Measurements from ENCODE around the gene YY1. TPM values are rescaled to one million over a fixed set of nuclear protein-coding genes. Genes with fewer than 3 reads are reported as not detected.

YY1 gene
- total and polyA plus RNA-seq, 4 experiments from 2014 or later, result 8.9 to 90.3 (median 54.5) TPM

GRCh38 chr14:100252684-100253083 is 13.7 kb downstream of the YY1 start:
- Mint-ChIP-seq H3K27me3 (no peaks in the 10 kb centered on the region), H3K9me3 (no peaks in the 10 kb centered on the region), H3K4me3 (peak overlapping the region in 4 of 8 donors; percentile 20 to 62 (median 39)), H3K36me3 (peaks cover 4 to 13% of the 10 kb centered on the region in 2 donors), H3K27ac (peak overlapping the region in 5 of 7 donors; percentile 4 to 88 (median 54)), H3K4me1 (peaks cover 60 to 84% (median 72%) of the 10 kb centered on the region in 4 donors)
- H3K36me3 ChIP-seq (ENCODE audit: insufficient read depth, low read length), result no peaks in the 10 kb centered on the region
- H3K4me3 ChIP-seq (ENCODE audit: low read length in 2 of 2), result no peak overlapping the region
- H3K27ac ChIP-seq (ENCODE audit: low read depth, low read length), result no peak overlapping the region
- no peaks in the 10 kb centered on the region for H3K9me3 ChIP-seq (ENCODE audit: control insufficient read depth in 1 of 2, low read length in 2 of 2)
- ChIA-PET CTCF (ENCODE audit: partially characterized antibody) (interaction anchor here (0.6 to 1.2 kb wide), 2 partner anchors 11 to 18 kb away, joined by 3 read pairs; no protein-coding TSS in a partner anchor), POLR2A (ENCODE audit: partially characterized antibody) (interaction anchor here (0.7 to 1.1 kb wide), 2 partner anchors 21 to 38 kb away, joined by 3 to 5 read pairs; no protein-coding TSS in a partner anchor)
- H3K27me3 ChIP-seq (ENCODE audit: insufficient read depth, low read length), result no peaks in the 10 kb centered on the region
- intact Hi-C loops (cut with micrococcal nuclease), result no loop called here
- peaks cover 89% of the 10 kb centered on the region for H3K4me1 ChIP-seq (ENCODE audit: insufficient read depth, low read length)
- DNase-seq, result no peak

- H3K36me3 ChIP-seq (ENCODE audit: insufficient read depth, low read length), result no peaks in the 10 kb centered on the region
- H3K27me3 Mint-ChIP-seq, result no peaks in the 10 kb centered on the region
- intact Hi-C loops (cut with micrococcal nuclease), result no loop called here
- no peak for DNase-seq
- H3K9me3 Mint-ChIP-seq, result no peaks in the 10 kb centered on the region
- POLR2A ChIA-PET (ENCODE audit: partially characterized antibody), result no interaction called here
- H3K9me3 ChIP-seq (ENCODE audit: control insufficient read depth in 1 of 2, low read length in 2 of 2), result no peaks in the 10 kb centered on the region
- H3K4me3 Mint-ChIP-seq, result peak overlapping the region in 6 of 8 donors; percentile 6 to 67 (median 51)
- CTCF ChIA-PET (ENCODE audit: partially characterized antibody), result interaction anchor here (1.0 to 1.6 kb wide), 2 partner anchors 10 to 274 kb away, joined by 3 to 8 read pairs; no protein-coding TSS in a partner anchor
- no peak overlapping the region for H3K27ac ChIP-seq (ENCODE audit: low read depth, low read length)
- H3K4me1 ChIP-seq (ENCODE audit: insufficient read depth, low read length), result peaks cover 88% of the 10 kb centered on the region
- no peaks in the 10 kb centered on the region for H3K27me3 ChIP-seq (ENCODE audit: insufficient read depth, low read length)
- H3K36me3 Mint-ChIP-seq, result peaks cover 2 to 4% of the 10 kb centered on the region in 2 donors
- H3K4me3 ChIP-seq (ENCODE audit: low read length in 2 of 2), result no peak overlapping the region
- peaks cover 65 to 91% (median 77%) of the 10 kb centered on the region in 4 donors for H3K4me1 Mint-ChIP-seq
- peak overlapping the region; percentile 17 to 74 (median 26) for H3K27ac Mint-ChIP-seq
Measured at GRCh38 chr14:100256339-100256895, 17.5 kb downstream of the YY1 start.

GRCh38 chr14:100261621-100262020 is 22.7 kb downstream of the YY1 start:
- intact Hi-C loops (cut with micrococcal nuclease), result no loop called here
- Mint-ChIP-seq H3K36me3 (peaks cover 20 to 41% of the 10 kb centered on the region in 2 donors), H3K4me3 (peak overlapping the region in 7 of 8 donors; percentile 5 to 79 (median 52)), H3K9me3 (no peaks in the 10 kb centered on the region), H3K27ac (peak overlapping the region; percentile 1 to 96 (median 70)), H3K27me3 (no peaks in the 10 kb centered on the region), H3K4me1 (peaks cover 59 to 92% (median 77%) of the 10 kb centered on the region in 4 donors)
- H3K27ac ChIP-seq (ENCODE audit: low read depth, low read length), result no peak overlapping the region
- H3K27me3 ChIP-seq (ENCODE audit: insufficient read depth, low read length), result no peaks in the 10 kb centered on the region
- POLR2A ChIA-PET (ENCODE audit: partially characterized antibody), result interaction anchor here (0.6 kb wide), 1 partner anchor 17 kb away, joined by 3 read pairs; no protein-coding TSS in a partner anchor
- CTCF ChIA-PET (ENCODE audit: partially characterized antibody), result interaction anchor here (0.8 to 1.9 kb wide), 6 partner anchors 8 to 69 kb away, joined by 3 to 8 read pairs (median 5); no protein-coding TSS in a partner anchor
- H3K9me3 ChIP-seq (ENCODE audit: control insufficient read depth in 1 of 2, low read length in 2 of 2), result no peaks in the 10 kb centered on the region
- peaks cover 81% of the 10 kb centered on the region for H3K4me1 ChIP-seq (ENCODE audit: insufficient read depth, low read length)
- no peak overlapping the region for H3K4me3 ChIP-seq (ENCODE audit: low read length in 2 of 2)
- no peak for DNase-seq
- no peaks in the 10 kb centered on the region for H3K36me3 ChIP-seq (ENCODE audit: insufficient read depth, low read length)

- POLR2A ChIA-PET (ENCODE audit: partially characterized antibody), result no interaction called here
Measured at GRCh38 chr14:100262545-100262944, 23.6 kb downstream of the YY1 start.

GRCh38 chr14:100263141-100263540 is 24.2 kb downstream of the YY1 start:
- Mint-ChIP-seq H3K4me3 (peak overlapping the region in 1 of 8 donors; percentile 20), H3K36me3 (peaks cover 24 to 53% of the 10 kb centered on the region in 2 donors), H3K27ac (peak overlapping the region in 5 of 7 donors; percentile 15 to 68 (median 24)), H3K9me3 (no peaks in the 10 kb centered on the region), H3K4me1 (peaks cover 53 to 92% (median 77%) of the 10 kb centered on the region in 4 donors), H3K27me3 (no peaks in the 10 kb centered on the region)
- Histone ChIP-seq H3K9me3 (ENCODE audit: control insufficient read depth in 1 of 2, low read length in 2 of 2) (no peaks in the 10 kb centered on the region), H3K27ac (ENCODE audit: low read depth, low read length) (no peak overlapping the region), H3K36me3 (ENCODE audit: insufficient read depth, low read length) (no peaks in the 10 kb centered on the region), H3K4me1 (ENCODE audit: insufficient read depth, low read length) (peaks cover 78% of the 10 kb centered on the region), H3K4me3 (ENCODE audit: low read length in 2 of 2) (no peak overlapping the region), H3K27me3 (ENCODE audit: insufficient read depth, low read length) (no peaks in the 10 kb centered on the region)
- intact Hi-C loops (cut with micrococcal nuclease), result no loop called here
- DNase-seq, result no peak
- ChIA-PET CTCF (ENCODE audit: partially characterized antibody) (interaction anchor here (0.8 to 2.1 kb wide), 4 partner anchors 16 to 213 kb away, joined by 3 to 6 read pairs (median 4); no protein-coding TSS in a partner anchor), POLR2A (ENCODE audit: partially characterized antibody) (no interaction called here)

More at GRCh38 chr14:100262545-100262944, 23.6 kb downstream of the YY1 start:
- Histone ChIP-seq H3K27ac (ENCODE audit: low read depth, low read length) (no peak overlapping the region), H3K9me3 (ENCODE audit: control insufficient read depth in 1 of 2, low read length in 2 of 2) (no peaks in the 10 kb centered on the region), H3K4me1 (ENCODE audit: insufficient read depth, low read length) (peaks cover 79% of the 10 kb centered on the region), H3K36me3 (ENCODE audit: insufficient read depth, low read length) (no peaks in the 10 kb centered on the region), H3K4me3 (ENCODE audit: low read length in 2 of 2) (no peak overlapping the region), H3K27me3 (ENCODE audit: insufficient read depth, low read length) (no peaks in the 10 kb centered on the region)
- Mint-ChIP-seq H3K4me3 (peak overlapping the region in 3 of 8 donors; percentile 20 to 62 (median 36)), H3K27ac (peak overlapping the region in 6 of 7 donors; percentile 16 to 79 (median 52)), H3K9me3 (no peaks in the 10 kb centered on the region), H3K4me1 (peaks cover 55 to 92% (median 77%) of the 10 kb centered on the region in 4 donors), H3K27me3 (no peaks in the 10 kb centered on the region), H3K36me3 (peaks cover 24 to 48% of the 10 kb centered on the region in 2 donors)
- intact Hi-C loops (cut with micrococcal nuclease), result no loop called here
- DNase-seq, result no peak
- CTCF ChIA-PET (ENCODE audit: partially characterized antibody), result interaction anchor here (0.6 to 2.1 kb wide), 6 partner anchors 8 to 70 kb away, joined by 3 to 8 read pairs (median 6); no protein-coding TSS in a partner anchor

GRCh38 chr14:100267990-100268389 is 29.0 kb downstream of the YY1 start:
- Histone ChIP-seq H3K9me3 (ENCODE audit: control insufficient read depth in 1 of 2, low read length in 2 of 2) (no peaks in the 10 kb centered on the region), H3K4me3 (ENCODE audit: low read length in 2 of 2) (no peak overlapping the region), H3K27me3 (ENCODE audit: insufficient read depth, low read length) (no peaks in the 10 kb centered on the region), H3K36me3 (ENCODE audit: insufficient read depth, low read length) (no peaks in the 10 kb centered on the region), H3K4me1 (ENCODE audit: insufficient read depth, low read length) (peaks cover 57% of the 10 kb centered on the region), H3K27ac (ENCODE audit: low read depth, low read length) (no peak overlapping the region)
- no peaks in the 10 kb centered on the region for H3K9me3 Mint-ChIP-seq
- H3K4me3 Mint-ChIP-seq, result peak overlapping the region in 1 of 8 donors; percentile 20
- peaks cover 23 to 51% of the 10 kb centered on the region in 2 donors for H3K36me3 Mint-ChIP-seq
- no peak for DNase-seq
- ChIA-PET CTCF (ENCODE audit: partially characterized antibody) (interaction anchor here (1.1 to 2.0 kb wide), 3 partner anchors 9 to 84 kb away, joined by 3 to 6 read pairs (median 4); no protein-coding TSS in a partner anchor), POLR2A (ENCODE audit: partially characterized antibody) (interaction anchor here (1.5 kb wide), 1 partner anchor 17 kb away, joined by 3 read pairs; no protein-coding TSS in a partner anchor)
- H3K27ac Mint-ChIP-seq, result peak overlapping the region in 5 of 7 donors; percentile 6 to 82 (median 35)
- H3K4me1 Mint-ChIP-seq, result peaks cover 39 to 74% (median 62%) of the 10 kb centered on the region in 4 donors
- H3K27me3 Mint-ChIP-seq, result no peaks in the 10 kb centered on the region
- intact Hi-C loops (cut with micrococcal nuclease), result no loop called here

Measured in CD4-positive, alpha-beta memory T cell (primary cell).